GM12878 (cell line): ENCODE data around the gene CBLB. TPM values are rescaled to one million over a fixed set of nuclear protein-coding genes. Genes with fewer than 3 reads are reported as not detected.

Source experiments
- ATAC-seq: fragments of 200-7000 bp; cut with Tn5 transposase; 3 replicates; pipeline ENCODE4 v1.9.1; 2020; ENCODE audit warnings: mild to moderate bottlenecking, moderate library complexity
- BruUV-seq: library from RNA; stranded (reverse); fragments of 400-500 nt; replicated peaks from 2 replicates; lab custom pipeline; 2021; lab: Mats Ljungman, UMichigan
- CTCF ChIA-PET: fragments of 300-600 bp; sonication (Branson Sonifier 250); formaldehyde crosslinking; extraction: SDS; loops from one replicate; lab custom pipeline; 2021; ENCODE audit warnings: inconsistent platforms; lab: Yijun Ruan, JAX
- POLR2A ChIA-PET: fragments of 350-600 bp; formaldehyde crosslinking; extraction: SDS; loops from one replicate; lab custom pipeline; 2021; ENCODE audit warnings: inconsistent platforms; lab: Charles Lee
- RAD21 ChIA-PET: fragments of 300-600 bp; sonication (Branson Sonifier 250); formaldehyde crosslinking; loops from one replicate; lab custom pipeline; 2023; ENCODE audit warnings: antibody characterized with exemption; ENCODE audit not compliant: unreplicated experiment; lab: Charles Lee
- SMC1A ChIA-PET: fragments of 300-600 bp; sonication (Branson Sonifier 250); formaldehyde crosslinking; loops from one replicate; lab custom pipeline; 2023; ENCODE audit not compliant: unreplicated experiment, uncharacterized antibody; lab: Charles Lee
- DNase-seq: peaks from one replicate; pipeline ENCODE4 v3.0.0-alpha.2; 2011; ENCODE audit warnings: low read depth, low spot score
- FAIRE-seq: peaks from 3 replicates; lab custom pipeline; 2011; peaks lifted over from hg19 to GRCh38; lab: Jason Lieb, UNC
- H2AFZ ChIP-seq: 2 replicates; pipeline ENCODE4 v1.6.0; 2011; ENCODE audit warnings: low read depth, low read length, control low read depth; ENCODE audit not compliant: control insufficient read depth
- H3K27ac ChIP-seq: 2 replicates; pipeline ENCODE4 v1.5.1; 2011; ENCODE audit warnings: control low read depth; ENCODE audit not compliant: control insufficient read depth, insufficient read depth
- H3K27me3 ChIP-seq, 2 experiments: replicated peaks in 1 of 2; 2 replicates each; pipeline versions ENCODE4 v1.6.0 to v1.6.1; 2011; ENCODE audit warnings: low read length in 1 of 2; ENCODE audit not compliant: control insufficient read depth in 2 of 2, insufficient read depth in 2 of 2
- H3K36me3 ChIP-seq, 2 experiments: 2 replicates each; pipeline ENCODE4 v1.5.1; 2011; ENCODE audit warnings: low read length in 1 of 2; ENCODE audit not compliant: control insufficient read depth in 2 of 2, insufficient read depth in 2 of 2
- H3K4me1 ChIP-seq: 2 replicates; pipeline ENCODE4 v1.6.1; 2011; ENCODE audit warnings: mild to moderate bottlenecking, low read length, moderate library complexity, mixed read lengths; ENCODE audit not compliant: control insufficient read depth, insufficient read depth
- H3K4me2 ChIP-seq: 2 replicates; pipeline ENCODE4 v1.6.0; 2011; ENCODE audit warnings: control low read depth; ENCODE audit not compliant: control insufficient read depth, insufficient read depth
- H3K4me3 ChIP-seq: fragments of 200-600 bp; sonication (generic); 2 replicates; pipeline ENCODE4 v1.5.1; 2016
- H3K79me2 ChIP-seq: 2 replicates; pipeline ENCODE4 v1.6.0; 2011; ENCODE audit warnings: low read length; ENCODE audit not compliant: control insufficient read depth, insufficient read depth
- H3K9ac ChIP-seq: 2 replicates; pipeline ENCODE4 v1.8.0; 2011; ENCODE audit warnings: low read length, control low read depth, mixed read lengths; ENCODE audit not compliant: control insufficient read depth, insufficient read depth
- H3K9me3 ChIP-seq: replicated peaks from 3 replicates; pipeline ENCODE4 v1.5.1; 2011; ENCODE audit warnings: mild to moderate bottlenecking, low read length; ENCODE audit not compliant: control insufficient read depth, insufficient read depth
- H4K20me1 ChIP-seq: 2 replicates; pipeline ENCODE4 v1.6.0; 2011; ENCODE audit not compliant: control insufficient read depth, insufficient read depth
- BCL3 ChIP-seq: IDR thresholded peaks from 2 replicates; pipeline ENCODE4 v1.6.1; 2011; ENCODE audit warnings: borderline replicate concordance, low read depth, mild to moderate bottlenecking, moderate library complexity, low read length; ENCODE audit not compliant: insufficient read depth, poor library complexity, severe bottlenecking
- CBX3 ChIP-seq: fragments of 200-600 bp; sonication (generic); IDR thresholded peaks from 2 replicates; pipeline ENCODE4 v1.6.1; 2016; ENCODE audit warnings: low read depth, borderline replicate concordance
- CREM ChIP-seq: IDR thresholded peaks from 2 replicates; pipeline ENCODE4 v1.6.1; 2014; ENCODE audit warnings: antibody characterized with exemption, low read depth
- DPF2 ChIP-seq: fragments of 450-650 bp; IDR thresholded peaks from 2 replicates; pipeline ENCODE4 v1.6.1; 2017; ENCODE audit warnings: mild to moderate bottlenecking
- E2F8 ChIP-seq: fragments of 450-650 bp; IDR thresholded peaks from 2 replicates; pipeline ENCODE4 v1.6.1; 2018; ENCODE audit warnings: mild to moderate bottlenecking, low read depth, moderate library complexity; ENCODE audit not compliant: partially characterized antibody
- EZH2 ChIP-seq: IDR thresholded peaks from 2 replicates; pipeline ENCODE4 v1.6.1; 2012; ENCODE audit warnings: low read depth, mild to moderate bottlenecking, control low read depth, inconsistent platforms, low read length, borderline replicate concordance; ENCODE audit not compliant: control insufficient read depth
- GATAD2B ChIP-seq: fragments of 450-650 bp; conservative IDR thresholded peaks from 2 replicates; pipeline ENCODE4 v1.6.1; 2017; ENCODE audit warnings: low read depth, mild to moderate bottlenecking, moderate library complexity
- JUNB ChIP-seq: IDR thresholded peaks from 2 replicates; pipeline ENCODE4 v1.6.1; 2016; ENCODE audit warnings: antibody characterized with exemption, mild to moderate bottlenecking
- MAX ChIP-seq: IDR thresholded peaks from 2 replicates; pipeline ENCODE4 v1.6.1; 2012; ENCODE audit warnings: low read depth, low read length, improper control_type of control experiment
- NFYB ChIP-seq: IDR thresholded peaks from 2 replicates; pipeline ENCODE4 v1.6.1; 2011; ENCODE audit warnings: low read depth, mild to moderate bottlenecking, low read length, improper control_type of control experiment, moderate library complexity; ENCODE audit not compliant: insufficient read depth
- PAX8 ChIP-seq: fragments of 450-650 bp; IDR thresholded peaks from 2 replicates; pipeline ENCODE4 v1.6.1; 2017; ENCODE audit warnings: mild to moderate bottlenecking, moderate library complexity
- SREBF1 ChIP-seq: IDR thresholded peaks from 2 replicates; pipeline ENCODE4 v1.6.1; 2012; ENCODE audit warnings: mild to moderate bottlenecking, low read length
- ZNF592 ChIP-seq: fragments of 450-650 bp; IDR thresholded peaks from 2 replicates; pipeline ENCODE4 v1.6.1; 2017; ENCODE audit warnings: mild to moderate bottlenecking, moderate library complexity
- WGBS: methylation state at CpG from one replicate; pipeline ENCODE4 v1.1.6; 2016; ENCODE audit warnings: low lambda C conversion rate; ENCODE audit not compliant: insufficient replicate concordance, insufficient coverage; ENCODE audit errors: missing lambda C conversion rate; 5-methylcytosine and 5-hydroxymethylcytosine counted together
- in situ Hi-C: fragments of 300-500 bp; cut with MboI; formaldehyde crosslinking; loops from 9 replicates; pipeline ENCODE4 v1.14.3; 2018; ENCODE audit warnings: mixed read lengths
- intact Hi-C: fragments of 100-400 bp; cut with micrococcal nuclease; formaldehyde crosslinking; loops from one replicate; pipeline ENCODE4 v1.14.2; 2022; ENCODE audit not compliant: unreplicated experiment
- polyA plus RNA-seq, 11 experiments: library from polyadenylated mRNA; depleted of rRNA in 4 of 11; unstranded in 6 of 11; stranded (reverse) in 5 of 11; fragments of >200 nt; fragmentation: Nextera tagmentation in 4 of 11; fragmentation: Illumina TruSeq in 1 of 11; extraction: Ambion mirVana in 4 of 11; extraction: Trizol in 1 of 11; gene quantifications; 1 replicate in 1 of 11; 2 replicates in 10 of 11; pipeline versions ENCODE4 v1.2.1 to v1.2.3, GENCODE V29; 2011 to 2016; ENCODE audit warnings: inconsistent platforms in 2 of 11, missing spikeins in 2 of 11, low read depth in 1 of 11
- total RNA-seq, 4 experiments: library from RNA; depleted of rRNA in 3 of 4; stranded (reverse); fragments of >200 nt in 3 of 4; fragmentation: Illumina TruSeq in 1 of 4; extraction: Trizol in 1 of 4; gene quantifications; 2 replicates each; pipeline versions ENCODE4 v1.2.1 to v1.2.3, GENCODE V29; 2013 to 2021

The CBLB gene
- total and polyA plus RNA-seq, 10 of the 15 experiments (the other 5 are each of a cell fraction or from before 2014, with no cell fraction given): 17.2 to 107 (median 41.9) TPM

- no TSS peak for BruUV-seq
- Histone ChIP-seq H2AFZ (no peak overlapping the region), H3K4me2 (no peak overlapping the region), H4K20me1 (no peaks in the 10 kb centered on the region), H3K27ac (no peak overlapping the region), H3K27me3 (no peaks in the 10 kb centered on the region), H3K79me2 (no peaks in the 10 kb centered on the region), H3K9ac (no peak overlapping the region), H3K9me3 (no peaks in the 10 kb centered on the region), H3K4me1 (no peaks in the 10 kb centered on the region), H3K36me3 (no peaks in the 10 kb centered on the region), H3K4me3 (no peak overlapping the region)
- DNase-seq (no peak), ATAC-seq (no peak), FAIRE-seq (no peak)
- intact Hi-C loops: no loop called here
- in situ Hi-C loops: no loop called here
- WGBS: 70% methylated on average over 5 of the region's 5 CpGs
- CTCF ChIA-PET: no interaction called here
- POLR2A ChIA-PET: no interaction called here
- RAD21 ChIA-PET: interaction anchor here (0.9 kb wide), 1 partner anchor 28 kb away, joined by 3 read pairs; no protein-coding TSS in a partner anchor
- SMC1A ChIA-PET: no interaction called here
- TF ChIP-seq PAX8: no peak
- TF ChIP-seq CBX3: no peak
- TF ChIP-seq ZNF592: no peak
- TF ChIP-seq E2F8: no peak
- TF ChIP-seq SREBF1: no peak
- TF ChIP-seq JUNB: no peak
- no peak for TF ChIP-seq CREM
- no peak for TF ChIP-seq BCL3
- no peak for TF ChIP-seq DPF2
- TF ChIP-seq GATAD2B: no peak
- no peak for TF ChIP-seq EZH2
- TF ChIP-seq MAX: no peak
- no peak for TF ChIP-seq NFYB
Observed at GRCh38 chr3:105611304-105612192, 257.3 kb downstream of the CBLB start.
